A549 treated with AZD9567 at 1 μM for 4 hours (cell line): ENCODE measurements around the gene IGSF10. TPM values are rescaled to one million over a fixed set of nuclear protein-coding genes. Genes with fewer than 3 reads are reported as not detected.

Source experiments
- total RNA-seq: library from RNA; stranded (reverse); fragments of 200-300 nt; extraction: Qiagen RNA extraction; gene quantifications from 5 replicates; pipeline ENCODE4 v1.2.3, GENCODE V29; 2022; ENCODE audit not compliant: insufficient read depth

Gene IGSF10, protein sequence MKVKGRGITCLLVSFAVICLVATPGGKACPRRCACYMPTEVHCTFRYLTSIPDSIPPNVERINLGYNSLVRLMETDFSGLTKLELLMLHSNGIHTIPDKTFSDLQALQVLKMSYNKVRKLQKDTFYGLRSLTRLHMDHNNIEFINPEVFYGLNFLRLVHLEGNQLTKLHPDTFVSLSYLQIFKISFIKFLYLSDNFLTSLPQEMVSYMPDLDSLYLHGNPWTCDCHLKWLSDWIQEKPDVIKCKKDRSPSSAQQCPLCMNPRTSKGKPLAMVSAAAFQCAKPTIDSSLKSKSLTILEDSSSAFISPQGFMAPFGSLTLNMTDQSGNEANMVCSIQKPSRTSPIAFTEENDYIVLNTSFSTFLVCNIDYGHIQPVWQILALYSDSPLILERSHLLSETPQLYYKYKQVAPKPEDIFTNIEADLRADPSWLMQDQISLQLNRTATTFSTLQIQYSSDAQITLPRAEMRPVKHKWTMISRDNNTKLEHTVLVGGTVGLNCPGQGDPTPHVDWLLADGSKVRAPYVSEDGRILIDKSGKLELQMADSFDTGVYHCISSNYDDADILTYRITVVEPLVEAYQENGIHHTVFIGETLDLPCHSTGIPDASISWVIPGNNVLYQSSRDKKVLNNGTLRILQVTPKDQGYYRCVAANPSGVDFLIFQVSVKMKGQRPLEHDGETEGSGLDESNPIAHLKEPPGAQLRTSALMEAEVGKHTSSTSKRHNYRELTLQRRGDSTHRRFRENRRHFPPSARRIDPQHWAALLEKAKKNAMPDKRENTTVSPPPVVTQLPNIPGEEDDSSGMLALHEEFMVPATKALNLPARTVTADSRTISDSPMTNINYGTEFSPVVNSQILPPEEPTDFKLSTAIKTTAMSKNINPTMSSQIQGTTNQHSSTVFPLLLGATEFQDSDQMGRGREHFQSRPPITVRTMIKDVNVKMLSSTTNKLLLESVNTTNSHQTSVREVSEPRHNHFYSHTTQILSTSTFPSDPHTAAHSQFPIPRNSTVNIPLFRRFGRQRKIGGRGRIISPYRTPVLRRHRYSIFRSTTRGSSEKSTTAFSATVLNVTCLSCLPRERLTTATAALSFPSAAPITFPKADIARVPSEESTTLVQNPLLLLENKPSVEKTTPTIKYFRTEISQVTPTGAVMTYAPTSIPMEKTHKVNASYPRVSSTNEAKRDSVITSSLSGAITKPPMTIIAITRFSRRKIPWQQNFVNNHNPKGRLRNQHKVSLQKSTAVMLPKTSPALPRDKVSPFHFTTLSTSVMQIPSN (N-terminal part only)
- total RNA-seq = 0.31 to 0.56 TPM (median 0.35 TPM) in 4 of 5 replicates, not detected in the other

DNA sequence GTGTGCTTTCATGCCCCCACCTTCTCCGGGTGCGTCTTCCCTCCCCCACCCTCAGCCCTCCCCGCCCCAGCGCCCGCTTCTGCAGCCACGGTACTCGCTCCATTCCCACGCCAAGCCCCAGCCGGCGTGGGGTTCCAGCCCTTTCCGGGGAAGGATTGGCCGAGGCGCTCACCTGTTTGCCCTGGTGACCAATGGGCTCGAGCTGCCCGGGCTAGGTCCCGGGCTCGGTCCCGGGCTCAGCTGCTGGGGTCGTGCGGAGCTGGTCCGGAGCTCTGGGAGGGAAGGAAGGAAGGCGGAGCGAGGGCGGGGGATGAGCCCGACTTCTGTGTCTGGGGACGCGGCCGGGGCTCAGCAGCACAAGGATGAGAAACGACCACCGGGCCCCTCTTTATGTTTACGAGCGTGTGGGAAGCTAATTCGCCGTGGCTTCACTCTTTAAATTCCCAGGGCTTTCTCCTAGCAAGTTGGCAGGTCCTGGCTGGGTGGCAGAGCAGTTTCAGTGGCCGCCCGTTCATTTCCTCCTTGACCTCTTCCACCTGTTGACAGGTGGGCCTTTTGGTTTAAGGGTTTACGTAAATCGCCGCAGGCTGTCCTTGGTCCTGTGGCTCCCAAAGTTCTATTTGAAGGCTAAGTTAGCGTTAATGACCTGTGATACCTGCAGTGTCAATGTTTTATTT lies at the start of gene IGSF10:
Gene IGSF10, minus strand, starts transcription at position 288 of the 677 bp plus-strand sequence. CDS start 2,352 bp downstream, outside the sequence.

Other genes starting within 250 kb of the IGSF10 start
- gene P2RY14, start 182.5 kb downstream of the IGSF10 start, total RNA-seq = not detected in 5 replicates
- gene GPR87, start 144.2 kb downstream of the IGSF10 start, total RNA-seq = 1.1 to 4.1 TPM (median 1.3 TPM) in 5 replicates
- gene P2RY13, start 131.5 kb downstream of the IGSF10 start, total RNA-seq = not detected in 5 replicates
- not detected in 5 replicates for gene P2RY12, start 76.3 kb downstream of the IGSF10 start, total RNA-seq